Measurements from ENCODE around the gene PTPN13. TPM values are rescaled to one million over a fixed set of nuclear protein-coding genes. Genes with fewer than 3 reads are reported as not detected.
A peak's percentile ranks its signal among the peaks of the same experiment; 100 is the strongest.

Gene PTPN13
- total RNA-seq, 1 experiment from 2014 or later: 12.1 TPM

- BruUV-seq (replicated peaks): no TSS peak
- POLR2A ChIA-PET (ENCODE audit: unreplicated experiment): no interaction called here
- H3K36me3 ChIP-seq (ENCODE audit: low read depth, low read length): no peaks in the 10 kb centered on the region
- DNase-seq: peak; percentile 44
- TF ChIP-seq, protein P1, sequence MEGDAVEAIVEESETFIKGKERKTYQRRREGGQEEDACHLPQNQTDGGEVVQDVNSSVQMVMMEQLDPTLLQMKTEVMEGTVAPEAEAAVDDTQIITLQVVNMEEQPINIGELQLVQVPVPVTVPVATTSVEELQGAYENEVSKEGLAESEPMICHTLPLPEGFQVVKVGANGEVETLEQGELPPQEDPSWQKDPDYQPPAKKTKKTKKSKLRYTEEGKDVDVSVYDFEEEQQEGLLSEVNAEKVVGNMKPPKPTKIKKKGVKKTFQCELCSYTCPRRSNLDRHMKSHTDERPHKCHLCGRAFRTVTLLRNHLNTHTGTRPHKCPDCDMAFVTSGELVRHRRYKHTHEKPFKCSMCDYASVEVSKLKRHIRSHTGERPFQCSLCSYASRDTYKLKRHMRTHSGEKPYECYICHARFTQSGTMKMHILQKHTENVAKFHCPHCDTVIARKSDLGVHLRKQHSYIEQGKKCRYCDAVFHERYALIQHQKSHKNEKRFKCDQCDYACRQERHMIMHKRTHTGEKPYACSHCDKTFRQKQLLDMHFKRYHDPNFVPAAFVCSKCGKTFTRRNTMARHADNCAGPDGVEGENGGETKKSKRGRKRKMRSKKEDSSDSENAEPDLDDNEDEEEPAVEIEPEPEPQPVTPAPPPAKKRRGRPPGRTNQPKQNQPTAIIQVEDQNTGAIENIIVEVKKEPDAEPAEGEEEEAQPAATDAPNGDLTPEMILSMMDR (conservative IDR thresholded peaks at IDR 0.05; ENCODE audit: low read depth, low read length): no peak
- TF ChIP-seq EZH2phosphoT487 (IDR thresholded peaks at IDR 0.05; ENCODE audit: borderline replicate concordance, low read length) (no peak), EZH2 (IDR thresholded peaks at IDR 0.05; ENCODE audit: low read length, unreplicated experiment) (no peak)
- intact Hi-C loops (cut with micrococcal nuclease): no loop called here
- no peak overlapping the region for H3K4me2 ChIP-seq (ENCODE audit: low read length)
- H3F3A ChIP-seq (ENCODE audit: low read length, unreplicated experiment): no peaks in the 10 kb centered on the region
- H3K9ac ChIP-seq (ENCODE audit: low read length): no peak overlapping the region
- H3K9me3 ChIP-seq (ENCODE audit: low read length): no peaks in the 10 kb centered on the region
- no peaks in the 10 kb centered on the region for H3K27me3 ChIP-seq (ENCODE audit: low read length)
- no peak for ATAC-seq
- CTCF ChIA-PET: no interaction called here
- no peak overlapping the region for H2AFZ ChIP-seq (ENCODE audit: low read length)
- H3K79me2 ChIP-seq (ENCODE audit: low read length): no peaks in the 10 kb centered on the region
- peak overlapping the region; percentile 12; the same call in 1 of the 2 replicates for H3K27ac ChIP-seq (ENCODE audit: low read length)
- H4K20me1 ChIP-seq (ENCODE audit: low read length): no peaks in the 10 kb centered on the region
- H3K9me2 ChIP-seq (replicated peaks; ENCODE audit: low read length): no peaks in the 10 kb centered on the region
- H3K4me3 ChIP-seq (ENCODE audit: low read length): no peak overlapping the region
- H3K4me1 ChIP-seq (ENCODE audit: insufficient read depth, low read length): peaks cover 9% of the 10 kb centered on the region; the same call in 1 of the 2 replicates
Observed at GRCh38 chr4:86685401-86685800, 91.3 kb downstream of the PTPN13 start.

DNA sequence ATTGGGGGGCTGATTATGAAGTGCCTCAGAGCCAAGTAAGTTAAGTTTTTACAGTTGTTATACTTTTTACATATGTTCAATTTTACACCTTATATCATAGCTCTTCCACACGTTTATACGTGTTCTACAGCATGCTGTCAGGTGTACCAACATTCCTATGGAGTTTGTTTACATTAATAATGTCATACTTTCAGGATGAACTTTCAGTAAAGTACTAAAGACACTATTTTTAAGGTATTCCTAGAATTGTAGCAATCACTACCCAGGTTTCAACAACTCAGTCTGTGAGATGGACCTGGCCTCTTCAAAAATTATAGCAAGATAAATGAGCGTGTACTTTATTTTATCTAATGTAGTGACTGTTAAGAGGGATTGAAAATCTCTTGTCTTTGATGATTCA is 92.6 kb downstream of the PTPN13 start:
- Histone ChIP-seq H3F3A (ENCODE audit: low read length, unreplicated experiment) (no peaks in the 10 kb centered on the region), H2AFZ (ENCODE audit: low read length) (no peak overlapping the region), H3K4me2 (ENCODE audit: low read length) (no peak overlapping the region), H4K20me1 (ENCODE audit: low read length) (no peaks in the 10 kb centered on the region), H3K27ac (ENCODE audit: low read length) (no peak overlapping the region), H3K27me3 (ENCODE audit: low read length) (no peaks in the 10 kb centered on the region), H3K9ac (ENCODE audit: low read length) (no peak overlapping the region), H3K4me1 (ENCODE audit: insufficient read depth, low read length) (peaks cover 9% of the 10 kb centered on the region; the same call in 1 of the 2 replicates), H3K36me3 (ENCODE audit: low read depth, low read length) (no peaks in the 10 kb centered on the region), H3K79me2 (ENCODE audit: low read length) (no peaks in the 10 kb centered on the region), H3K9me2 (replicated peaks; ENCODE audit: low read length) (no peaks in the 10 kb centered on the region), H3K4me3 (ENCODE audit: low read length) (no peak overlapping the region), H3K9me3 (ENCODE audit: low read length) (no peaks in the 10 kb centered on the region)
- intact Hi-C loops (cut with micrococcal nuclease): no loop called here
- TF ChIP-seq, protein P1 (conservative IDR thresholded peaks at IDR 0.05; ENCODE audit: low read depth, low read length): no peak
- TF ChIP-seq EZH2 (IDR thresholded peaks at IDR 0.05; ENCODE audit: low read length, unreplicated experiment): no peak
- TF ChIP-seq EZH2phosphoT487 (IDR thresholded peaks at IDR 0.05; ENCODE audit: borderline replicate concordance, low read length): no peak
- ChIA-PET CTCF (interaction anchor here (0.5 kb wide), 1 partner anchor 18 kb away, joined by 5 read pairs; no protein-coding TSS in a partner anchor), POLR2A (ENCODE audit: unreplicated experiment) (no interaction called here)
- DNase-seq (no peak), ATAC-seq (no peak)
- BruUV-seq (replicated peaks): no TSS peak

- no peaks in the 10 kb centered on the region for H3K36me3 ChIP-seq (ENCODE audit: low read depth, low read length)
- no peak for TF ChIP-seq EZH2phosphoT487 (IDR thresholded peaks at IDR 0.05; ENCODE audit: borderline replicate concordance, low read length)
- TF ChIP-seq, protein P1 (conservative IDR thresholded peaks at IDR 0.05; ENCODE audit: low read depth, low read length): no peak
- TF ChIP-seq EZH2 (IDR thresholded peaks at IDR 0.05; ENCODE audit: low read length, unreplicated experiment): no peak
- no TSS peak for BruUV-seq (replicated peaks)
- H3K4me3 ChIP-seq (ENCODE audit: low read length): no peak overlapping the region
- peak overlapping the region; percentile 28; the same call in 1 of the 2 replicates for H3K4me2 ChIP-seq (ENCODE audit: low read length)
- no peaks in the 10 kb centered on the region for H4K20me1 ChIP-seq (ENCODE audit: low read length)
- no peak overlapping the region for H3K27ac ChIP-seq (ENCODE audit: low read length)
- no peaks in the 10 kb centered on the region for H3K27me3 ChIP-seq (ENCODE audit: low read length)
- peak; percentile 65 for DNase-seq
- POLR2A ChIA-PET (ENCODE audit: unreplicated experiment): no interaction called here
- peaks cover 9% of the 10 kb centered on the region; the same call in 1 of the 2 replicates for H3K4me1 ChIP-seq (ENCODE audit: insufficient read depth, low read length)
- peak; percentile 46; the same call in 1 of the 2 replicates for ATAC-seq
- no peaks in the 10 kb centered on the region for H3K9me2 ChIP-seq (replicated peaks; ENCODE audit: low read length)
- H3F3A ChIP-seq (ENCODE audit: low read length, unreplicated experiment): no peaks in the 10 kb centered on the region
- H3K9me3 ChIP-seq (ENCODE audit: low read length): no peaks in the 10 kb centered on the region
- intact Hi-C loops (cut with micrococcal nuclease): no loop called here
- CTCF ChIA-PET: no interaction called here
- no peak overlapping the region for H3K9ac ChIP-seq (ENCODE audit: low read length)
- H3K79me2 ChIP-seq (ENCODE audit: low read length): no peaks in the 10 kb centered on the region
- H2AFZ ChIP-seq (ENCODE audit: low read length): no peak overlapping the region
Observed at GRCh38 chr4:86688026-86688425, 93.9 kb downstream of the PTPN13 start.
